K562 (cell line): Measurements from ENCODE around the gene CRKL. TPM values are rescaled to one million over a fixed set of nuclear protein-coding genes. Genes with fewer than 3 reads are reported as not detected.

Experiments used
- DMBX1 ChIP-seq: fragments of 250-450 bp; sonication (Bioruptor Pico); IDR thresholded peaks from 2 replicates; pipeline ENCODE4 v1.8.0; 2022; ENCODE audit warnings: inconsistent platforms, mild to moderate bottlenecking, moderate library complexity, borderline replicate concordance
- ETV1 ChIP-seq: fragments of 450-650 bp; conservative IDR thresholded peaks from 2 replicates; pipeline ENCODE4 v1.6.1; 2016; ENCODE audit warnings: missing genetic modification characterization, control low read depth, low read depth, missing compliant biosample characterization
- GATAD2A ChIP-seq: fragments of 450-650 bp; IDR thresholded peaks from 2 replicates; pipeline ENCODE4 v1.6.1; 2017
- GTF2E2 ChIP-seq: fragments of 200-800 bp; sonication (Bioruptor generic); IDR thresholded peaks from 2 replicates; pipeline ENCODE4 v1.6.1; 2016; ENCODE audit warnings: missing genetic modification characterization, missing compliant biosample characterization
- NR3C1 ChIP-seq: sonication (generic); formaldehyde crosslinking; IDR thresholded peaks from 2 replicates; pipeline ENCODE4 v1.8.1; 2022; ENCODE audit warnings: missing genetic modification reagents
- SETDB1 ChIP-seq: IDR thresholded peaks from one replicate; pipeline ENCODE4 v1.6.1; 2012; ENCODE audit warnings: low read length, control low read depth, inconsistent platforms
- SMAD2 ChIP-seq: fragments of 150-350 bp; IDR thresholded peaks from 2 replicates; pipeline ENCODE4 v1.6.1; 2014; ENCODE audit warnings: low read depth, mild to moderate bottlenecking, low read length
- SP1 ChIP-seq: sonication (generic); formaldehyde crosslinking; IDR thresholded peaks from 2 replicates; pipeline ENCODE4 v1.8.1; 2022; ENCODE audit warnings: mild to moderate bottlenecking, missing genetic modification reagents
- STAT5A ChIP-seq: IDR thresholded peaks from 2 replicates; pipeline ENCODE4 v1.6.1; 2012; ENCODE audit warnings: low read length, inconsistent platforms, borderline replicate concordance
- STAT5B ChIP-seq: fragments of 250-450 bp; sonication (Bioruptor Pico); IDR thresholded peaks from 2 replicates; pipeline ENCODE4 v1.8.0; 2021; ENCODE audit warnings: mild to moderate bottlenecking, inconsistent platforms
- TRIM28 ChIP-seq: fragments of 450-650 bp; IDR thresholded peaks from 2 replicates; pipeline ENCODE4 v1.6.1; 2017
- XRCC5 ChIP-seq: fragments of 200-400 bp; formaldehyde crosslinking; IDR thresholded peaks from 2 replicates; pipeline ENCODE4 v1.6.1; 2017; ENCODE audit warnings: low read depth, mild to moderate bottlenecking, low read length
- ZNF124 ChIP-seq: sonication (generic); formaldehyde crosslinking; IDR thresholded peaks from 2 replicates; pipeline ENCODE4 v1.8.1; 2022; ENCODE audit warnings: missing genetic modification reagents
- ZNF764 ChIP-seq: fragments of 250-450 bp; sonication (Bioruptor Pico); IDR thresholded peaks from 2 replicates; pipeline ENCODE4 v1.4.0; 2020; ENCODE audit warnings: low read depth, mild to moderate bottlenecking, moderate library complexity
- polyA plus RNA-seq, 8 experiments: library from polyadenylated mRNA; depleted of rRNA in 4 of 8; stranded (reverse) in 5 of 8; unstranded in 3 of 8; fragments of >200 nt; fragmentation: Nextera tagmentation in 2 of 8; fragmentation: Illumina TruSeq in 1 of 8; extraction: Ambion mirVana in 2 of 8; extraction: Trizol in 1 of 8; gene quantifications; 2 replicates each; pipeline versions ENCODE4 v1.2.1 to v1.2.3, GENCODE V29; 2011 to 2014; ENCODE audit warnings: inconsistent platforms in 1 of 8, missing spikeins in 1 of 8
- total RNA-seq, 7 experiments: library from RNA; depleted of rRNA in 6 of 7; stranded (reverse); fragments of >200 nt in 6 of 7; fragmentation: Illumina TruSeq in 2 of 7; extraction: Trizol in 2 of 7; gene quantifications; 2 replicates each; pipeline versions ENCODE4 v1.2.1 to v1.2.3, GENCODE V29; 2011 to 2021; ENCODE audit warnings: low replicate concordance in 1 of 7
- TF ChIP-seq, protein P1 (sequence below): sonication (generic); formaldehyde crosslinking; IDR thresholded peaks from 2 replicates; pipeline ENCODE4 v1.4.0; 2020; ENCODE audit warnings: mild to moderate bottlenecking, missing genetic modification reagents
- TF ChIP-seq, protein P2 (sequence below): fragments of 200-600 bp; sonication (generic); IDR thresholded peaks from one replicate; pipeline ENCODE4 v1.6.1; 2012; ENCODE audit warnings: mild to moderate bottlenecking, low read depth, low read length, inconsistent platforms

The CRKL gene
- total and polyA plus RNA-seq, 9 of the 15 experiments (the other 6 are each of a cell fraction or from before 2014, with no cell fraction given), result 100 to 263 (median 124) TPM

DNA sequence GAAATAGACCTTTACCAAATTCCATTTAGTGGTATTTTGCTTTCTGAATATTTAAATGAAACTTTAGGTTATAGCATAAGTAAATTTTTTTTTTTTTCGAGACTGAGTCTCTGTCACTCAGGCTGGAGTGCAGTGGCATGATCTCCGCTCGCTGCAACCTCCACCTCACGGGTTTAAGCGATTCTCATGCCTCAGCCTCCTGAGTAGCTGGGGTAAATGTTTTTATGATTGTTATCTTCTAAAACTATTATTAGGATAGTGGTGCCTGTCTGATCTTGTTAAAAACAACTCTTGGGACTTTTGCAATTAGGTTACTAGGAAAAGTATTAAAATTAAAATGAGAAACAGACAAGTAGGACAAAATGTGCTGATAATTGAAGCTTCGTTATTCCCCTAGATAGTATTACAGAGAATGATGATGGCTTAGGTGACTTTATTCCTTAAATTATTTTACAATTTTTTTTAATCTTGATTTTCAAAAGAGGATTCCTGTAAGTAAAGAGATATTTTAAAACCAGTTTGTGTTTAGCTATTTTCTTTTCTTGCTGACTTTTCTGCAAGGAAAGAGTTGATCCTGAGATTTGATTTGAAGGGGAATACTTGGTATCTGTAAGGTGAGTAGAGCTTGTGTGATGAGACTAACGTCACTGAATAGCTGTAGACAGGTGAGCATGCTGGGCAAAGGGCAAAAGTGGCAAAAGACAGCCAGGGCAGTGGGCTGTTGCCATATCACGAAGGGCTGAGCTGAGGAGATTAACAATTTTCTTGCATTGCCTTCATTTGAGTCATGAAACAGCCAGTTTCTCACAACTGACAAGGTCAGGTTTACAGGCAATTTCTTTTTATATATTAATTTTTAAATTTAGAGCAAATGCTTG, 20.8 kb downstream of the CRKL start (continued):
- TF ChIP-seq, protein P1, sequence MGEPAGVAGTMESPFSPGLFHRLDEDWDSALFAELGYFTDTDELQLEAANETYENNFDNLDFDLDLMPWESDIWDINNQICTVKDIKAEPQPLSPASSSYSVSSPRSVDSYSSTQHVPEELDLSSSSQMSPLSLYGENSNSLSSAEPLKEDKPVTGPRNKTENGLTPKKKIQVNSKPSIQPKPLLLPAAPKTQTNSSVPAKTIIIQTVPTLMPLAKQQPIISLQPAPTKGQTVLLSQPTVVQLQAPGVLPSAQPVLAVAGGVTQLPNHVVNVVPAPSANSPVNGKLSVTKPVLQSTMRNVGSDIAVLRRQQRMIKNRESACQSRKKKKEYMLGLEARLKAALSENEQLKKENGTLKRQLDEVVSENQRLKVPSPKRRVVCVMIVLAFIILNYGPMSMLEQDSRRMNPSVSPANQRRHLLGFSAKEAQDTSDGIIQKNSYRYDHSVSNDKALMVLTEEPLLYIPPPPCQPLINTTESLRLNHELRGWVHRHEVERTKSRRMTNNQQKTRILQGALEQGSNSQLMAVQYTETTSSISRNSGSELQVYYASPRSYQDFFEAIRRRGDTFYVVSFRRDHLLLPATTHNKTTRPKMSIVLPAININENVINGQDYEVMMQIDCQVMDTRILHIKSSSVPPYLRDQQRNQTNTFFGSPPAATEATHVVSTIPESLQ (CRISPR knock-in tag), result no peak
- TF ChIP-seq GTF2E2, result no peak
- TF ChIP-seq NR3C1 (CRISPR knock-in tag), result no peak
- TF ChIP-seq GATAD2A, result no peak
- TF ChIP-seq ZNF764 (CRISPR knock-in tag), result no peak
- TF ChIP-seq SP1 (CRISPR knock-in tag), result no peak
- TF ChIP-seq XRCC5, result no peak
- no peak for TF ChIP-seq ZNF124 (CRISPR knock-in tag)
- no peak for TF ChIP-seq SMAD2
- TF ChIP-seq DMBX1, result peak; percentile 54; the same call in 1 of the 2 replicates
- no peak for TF ChIP-seq TRIM28
- 0 out of 2 replicates have a peak, but pooled peaks have one; percentile 20 for TF ChIP-seq STAT5B (CRISPR knock-in tag)
- no peak for TF ChIP-seq ETV1 (tag)
- no peak for TF ChIP-seq SETDB1
- TF ChIP-seq, protein P2, sequence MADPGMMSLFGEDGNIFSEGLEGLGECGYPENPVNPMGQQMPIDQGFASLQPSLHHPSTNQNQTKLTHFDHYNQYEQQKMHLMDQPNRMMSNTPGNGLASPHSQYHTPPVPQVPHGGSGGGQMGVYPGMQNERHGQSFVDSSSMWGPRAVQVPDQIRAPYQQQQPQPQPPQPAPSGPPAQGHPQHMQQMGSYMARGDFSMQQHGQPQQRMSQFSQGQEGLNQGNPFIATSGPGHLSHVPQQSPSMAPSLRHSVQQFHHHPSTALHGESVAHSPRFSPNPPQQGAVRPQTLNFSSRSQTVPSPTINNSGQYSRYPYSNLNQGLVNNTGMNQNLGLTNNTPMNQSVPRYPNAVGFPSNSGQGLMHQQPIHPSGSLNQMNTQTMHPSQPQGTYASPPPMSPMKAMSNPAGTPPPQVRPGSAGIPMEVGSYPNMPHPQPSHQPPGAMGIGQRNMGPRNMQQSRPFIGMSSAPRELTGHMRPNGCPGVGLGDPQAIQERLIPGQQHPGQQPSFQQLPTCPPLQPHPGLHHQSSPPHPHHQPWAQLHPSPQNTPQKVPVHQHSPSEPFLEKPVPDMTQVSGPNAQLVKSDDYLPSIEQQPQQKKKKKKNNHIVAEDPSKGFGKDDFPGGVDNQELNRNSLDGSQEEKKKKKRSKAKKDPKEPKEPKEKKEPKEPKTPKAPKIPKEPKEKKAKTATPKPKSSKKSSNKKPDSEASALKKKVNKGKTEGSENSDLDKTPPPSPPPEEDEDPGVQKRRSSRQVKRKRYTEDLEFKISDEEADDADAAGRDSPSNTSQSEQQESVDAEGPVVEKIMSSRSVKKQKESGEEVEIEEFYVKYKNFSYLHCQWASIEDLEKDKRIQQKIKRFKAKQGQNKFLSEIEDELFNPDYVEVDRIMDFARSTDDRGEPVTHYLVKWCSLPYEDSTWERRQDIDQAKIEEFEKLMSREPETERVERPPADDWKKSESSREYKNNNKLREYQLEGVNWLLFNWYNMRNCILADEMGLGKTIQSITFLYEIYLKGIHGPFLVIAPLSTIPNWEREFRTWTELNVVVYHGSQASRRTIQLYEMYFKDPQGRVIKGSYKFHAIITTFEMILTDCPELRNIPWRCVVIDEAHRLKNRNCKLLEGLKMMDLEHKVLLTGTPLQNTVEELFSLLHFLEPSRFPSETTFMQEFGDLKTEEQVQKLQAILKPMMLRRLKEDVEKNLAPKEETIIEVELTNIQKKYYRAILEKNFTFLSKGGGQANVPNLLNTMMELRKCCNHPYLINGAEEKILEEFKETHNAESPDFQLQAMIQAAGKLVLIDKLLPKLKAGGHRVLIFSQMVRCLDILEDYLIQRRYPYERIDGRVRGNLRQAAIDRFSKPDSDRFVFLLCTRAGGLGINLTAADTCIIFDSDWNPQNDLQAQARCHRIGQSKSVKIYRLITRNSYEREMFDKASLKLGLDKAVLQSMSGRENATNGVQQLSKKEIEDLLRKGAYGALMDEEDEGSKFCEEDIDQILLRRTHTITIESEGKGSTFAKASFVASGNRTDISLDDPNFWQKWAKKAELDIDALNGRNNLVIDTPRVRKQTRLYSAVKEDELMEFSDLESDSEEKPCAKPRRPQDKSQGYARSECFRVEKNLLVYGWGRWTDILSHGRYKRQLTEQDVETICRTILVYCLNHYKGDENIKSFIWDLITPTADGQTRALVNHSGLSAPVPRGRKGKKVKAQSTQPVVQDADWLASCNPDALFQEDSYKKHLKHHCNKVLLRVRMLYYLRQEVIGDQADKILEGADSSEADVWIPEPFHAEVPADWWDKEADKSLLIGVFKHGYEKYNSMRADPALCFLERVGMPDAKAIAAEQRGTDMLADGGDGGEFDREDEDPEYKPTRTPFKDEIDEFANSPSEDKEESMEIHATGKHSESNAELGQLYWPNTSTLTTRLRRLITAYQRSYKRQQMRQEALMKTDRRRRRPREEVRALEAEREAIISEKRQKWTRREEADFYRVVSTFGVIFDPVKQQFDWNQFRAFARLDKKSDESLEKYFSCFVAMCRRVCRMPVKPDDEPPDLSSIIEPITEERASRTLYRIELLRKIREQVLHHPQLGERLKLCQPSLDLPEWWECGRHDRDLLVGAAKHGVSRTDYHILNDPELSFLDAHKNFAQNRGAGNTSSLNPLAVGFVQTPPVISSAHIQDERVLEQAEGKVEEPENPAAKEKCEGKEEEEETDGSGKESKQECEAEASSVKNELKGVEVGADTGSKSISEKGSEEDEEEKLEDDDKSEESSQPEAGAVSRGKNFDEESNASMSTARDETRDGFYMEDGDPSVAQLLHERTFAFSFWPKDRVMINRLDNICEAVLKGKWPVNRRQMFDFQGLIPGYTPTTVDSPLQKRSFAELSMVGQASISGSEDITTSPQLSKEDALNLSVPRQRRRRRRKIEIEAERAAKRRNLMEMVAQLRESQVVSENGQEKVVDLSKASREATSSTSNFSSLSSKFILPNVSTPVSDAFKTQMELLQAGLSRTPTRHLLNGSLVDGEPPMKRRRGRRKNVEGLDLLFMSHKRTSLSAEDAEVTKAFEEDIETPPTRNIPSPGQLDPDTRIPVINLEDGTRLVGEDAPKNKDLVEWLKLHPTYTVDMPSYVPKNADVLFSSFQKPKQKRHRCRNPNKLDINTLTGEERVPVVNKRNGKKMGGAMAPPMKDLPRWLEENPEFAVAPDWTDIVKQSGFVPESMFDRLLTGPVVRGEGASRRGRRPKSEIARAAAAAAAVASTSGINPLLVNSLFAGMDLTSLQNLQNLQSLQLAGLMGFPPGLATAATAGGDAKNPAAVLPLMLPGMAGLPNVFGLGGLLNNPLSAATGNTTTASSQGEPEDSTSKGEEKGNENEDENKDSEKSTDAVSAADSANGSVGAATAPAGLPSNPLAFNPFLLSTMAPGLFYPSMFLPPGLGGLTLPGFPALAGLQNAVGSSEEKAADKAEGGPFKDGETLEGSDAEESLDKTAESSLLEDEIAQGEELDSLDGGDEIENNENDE, result no peak
- no peak; the same call in 1 of the 2 replicates for TF ChIP-seq STAT5A
